HG02970 (cell line): ENCODE measurements around the gene SHD.

Experiments
- ATAC-seq: cut with Tn5 transposase; IDR thresholded peaks from one replicate; pipeline ENCODE4 v1.9.1; 2021; ENCODE audit warnings: mild to moderate bottlenecking, moderate library complexity, moderate number of reproducible peaks; ENCODE audit not compliant: unreplicated experiment, low FRiP score

The SHD gene

DNA sequence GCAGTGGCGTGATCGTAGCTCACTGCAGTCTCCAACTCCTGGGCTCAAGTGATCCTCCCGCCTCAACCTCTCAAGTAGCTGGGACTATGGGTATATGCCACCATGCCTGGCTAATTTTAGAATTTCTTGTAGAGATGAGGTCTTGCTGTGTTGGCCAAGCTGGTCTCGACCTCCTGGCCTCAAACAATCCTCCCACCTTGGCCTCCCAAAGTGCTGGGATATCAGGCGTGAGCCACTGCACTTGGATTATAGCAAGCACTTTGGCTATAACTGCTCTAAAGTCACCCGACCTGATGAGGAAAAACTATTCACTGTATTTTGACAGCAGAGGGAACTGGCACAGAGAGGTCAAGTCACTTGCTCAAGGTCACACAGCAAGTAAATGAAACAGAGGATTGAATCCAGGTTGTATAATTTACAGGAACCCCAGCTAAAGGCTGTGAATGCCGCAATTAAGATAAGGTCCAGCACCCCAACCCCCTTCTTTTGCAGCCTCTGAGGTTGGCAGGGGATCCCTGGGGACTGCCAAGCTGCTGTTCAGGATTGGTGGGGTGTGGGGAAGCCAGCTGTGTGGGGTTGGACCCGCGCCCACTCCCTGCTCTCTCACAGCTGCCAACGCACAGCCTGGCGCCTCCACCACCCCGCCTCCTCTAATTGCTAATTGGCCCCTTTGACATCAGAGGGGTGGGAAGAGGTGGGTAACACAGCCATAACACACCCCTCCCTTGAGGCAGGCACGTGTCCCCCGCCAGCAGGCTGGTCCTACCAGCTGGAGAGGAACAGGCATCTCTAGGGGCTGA, 17.1 kb downstream of the SHD start:
- no peak for ATAC-seq

DNA sequence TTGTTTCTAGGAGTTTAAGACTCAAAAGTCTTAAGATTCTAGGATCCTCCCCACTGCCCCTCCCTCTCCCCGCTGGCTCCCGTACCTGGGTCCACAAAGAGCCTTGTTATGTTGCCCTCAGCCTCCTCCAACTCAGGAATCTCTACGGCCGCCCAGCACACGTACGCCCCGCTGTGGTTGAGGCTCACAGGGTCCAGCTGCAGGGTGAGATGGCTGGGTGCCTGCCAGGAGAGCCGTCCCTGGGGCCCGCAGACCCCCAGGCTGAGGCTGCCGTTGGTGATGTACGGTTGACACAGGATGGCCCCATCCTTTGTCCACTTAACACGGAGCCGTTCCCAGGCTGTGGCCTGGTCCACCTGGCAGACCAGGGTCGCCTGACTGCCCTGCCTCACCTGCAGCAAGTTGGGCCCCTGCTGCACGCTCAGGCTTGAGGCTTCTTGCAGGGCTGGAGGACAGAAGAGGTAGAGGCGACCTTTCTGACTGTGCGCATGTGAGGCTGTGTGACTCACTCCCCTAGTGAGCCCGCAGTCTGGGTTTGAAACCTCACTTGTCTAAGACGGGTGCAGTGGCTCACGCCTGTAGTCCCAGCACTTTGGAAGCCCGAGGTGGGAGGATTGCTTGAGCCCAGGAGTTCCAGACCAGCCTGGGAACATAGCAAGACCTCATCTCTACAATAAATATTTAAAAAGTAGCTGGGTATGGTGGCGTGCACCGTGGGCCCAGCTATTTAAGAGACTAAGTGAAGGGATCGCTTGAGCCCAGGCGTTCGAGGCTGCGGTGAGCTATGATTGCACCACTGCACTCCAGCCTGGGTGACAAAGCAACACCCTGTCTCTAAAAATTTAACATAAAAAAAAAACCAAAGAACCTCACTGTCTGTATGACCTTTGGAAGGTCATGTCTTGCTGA, 19.1 kb downstream of the SHD start:
- ATAC-seq: no peak

DNA sequence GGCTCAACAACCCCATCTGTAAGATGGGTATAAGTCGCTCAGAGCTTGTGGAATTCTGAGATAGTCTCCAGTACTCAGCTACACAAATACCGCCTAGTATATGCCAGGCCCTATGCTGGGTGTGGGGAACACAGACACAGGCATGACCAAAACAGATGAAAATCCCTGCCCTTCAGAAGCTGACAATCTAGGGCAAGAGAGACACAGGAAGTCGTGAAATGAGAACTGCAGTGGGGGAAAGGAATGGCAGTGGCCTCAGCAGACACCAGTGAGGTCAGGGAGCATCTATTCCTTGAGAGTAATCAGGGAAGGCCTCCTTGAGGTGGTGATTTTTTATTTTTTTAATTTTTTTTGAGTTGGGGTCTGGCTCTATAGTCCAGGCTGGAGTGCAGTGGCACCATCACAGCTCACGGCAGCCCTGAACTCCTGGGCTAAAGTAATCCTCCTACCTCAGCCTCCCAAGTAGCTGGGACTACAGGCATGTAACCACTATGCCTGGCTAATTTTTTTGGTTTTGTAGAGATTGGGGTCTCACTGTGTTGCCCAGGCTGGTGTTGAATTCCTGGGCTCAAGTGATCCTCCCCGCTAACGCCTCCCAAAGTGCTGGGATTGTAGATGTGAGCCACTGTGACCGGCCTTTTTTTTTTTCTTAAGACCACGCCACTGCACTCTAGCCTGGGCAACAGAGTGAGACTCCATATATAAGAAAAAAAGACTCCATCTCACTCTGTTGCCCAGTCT, 19.9 kb downstream of the SHD start:
- no peak for ATAC-seq

- ATAC-seq: no peak
Observed at GRCh38 chr19:4300589-4300988, 21.5 kb downstream of the SHD start.

DNA sequence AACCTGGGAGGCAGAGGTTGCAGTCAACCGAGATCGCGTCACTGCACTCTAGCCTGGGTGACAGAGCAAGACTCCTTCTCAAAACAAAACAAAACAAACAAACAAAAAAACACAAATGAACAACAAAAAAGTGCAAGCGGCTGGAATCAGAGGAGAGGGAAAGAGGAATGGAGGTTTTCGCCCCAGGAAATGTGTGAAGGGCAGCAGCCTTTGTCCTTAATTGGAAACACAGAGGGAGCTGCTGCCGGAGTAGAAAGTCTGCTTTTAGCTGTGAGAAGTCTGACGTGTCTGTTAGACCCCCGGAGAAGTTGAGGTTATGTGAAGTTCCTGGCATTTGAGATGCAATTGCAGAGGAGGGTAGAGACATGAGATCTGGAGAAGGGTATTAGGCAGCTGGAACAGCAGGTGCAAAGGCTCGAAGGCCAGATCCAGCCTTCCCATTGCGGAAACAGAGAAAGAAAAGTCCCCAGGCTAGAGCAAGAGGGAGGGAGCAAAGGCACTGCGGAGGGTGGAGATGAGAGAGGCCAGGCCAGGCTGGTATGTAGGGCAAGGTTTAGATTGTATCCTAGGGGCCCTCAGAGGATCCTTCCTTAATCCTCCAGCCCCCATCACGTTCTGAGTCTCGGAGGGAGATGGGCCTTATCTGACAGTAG, 22.6 kb downstream of the SHD start:
- no peak for ATAC-seq

DNA sequence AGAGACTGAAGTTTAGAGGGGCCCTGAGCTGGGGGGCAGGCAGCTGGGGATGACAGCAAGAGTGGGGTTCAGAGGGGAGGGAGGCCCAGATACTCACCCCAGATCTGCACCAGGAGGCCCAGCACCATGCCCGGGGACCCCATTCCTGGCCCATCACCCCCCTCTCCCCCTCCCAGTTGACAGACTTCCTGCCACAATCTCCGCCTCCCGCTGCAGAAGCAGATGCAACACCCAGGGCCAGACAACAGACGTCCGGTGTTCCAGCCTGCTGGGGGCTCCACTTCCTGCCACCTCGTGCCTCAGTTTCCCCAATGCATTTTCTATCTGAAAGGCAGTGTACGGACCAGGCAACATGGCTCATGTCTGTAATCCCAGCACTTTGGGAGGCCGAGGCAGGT, 23.2 kb downstream of the SHD start, which contains the start of gene TMIGD2:
Gene TMIGD2, minus strand, starts transcription at position 147 of the 398 bp plus-strand sequence. Its CDS starts 4 bp downstream, at position 143.
- ATAC-seq: no peak

GRCh38 chr19:4303819-4304537, 24.9 kb downstream of the SHD start:
- ATAC-seq: no peak

- ATAC-seq: no peak
Observed at GRCh38 chr19:4304538-4305256, 25.6 kb downstream of the SHD start, which contains the start of gene FSD1. TSS of gene FSD1 (plus strand) at chr19:4304598. CDS start at chr19:4304747, 149 bp downstream.

GRCh38 chr19:4305257-4305612, 26.2 kb downstream of the SHD start:
- ATAC-seq: no peak

- ATAC-seq: no peak
Observed at GRCh38 chr19:4305659-4306058, 26.6 kb downstream of the SHD start.

GRCh38 chr19:4310247-4311121, 31.4 kb downstream of the SHD start:
- ATAC-seq: no peak

- ATAC-seq: no peak
Observed at GRCh38 chr19:4313847-4314490, 34.9 kb downstream of the SHD start.

- ATAC-seq: no peak
Observed at GRCh38 chr19:4316956-4317355, 37.9 kb downstream of the SHD start.

DNA sequence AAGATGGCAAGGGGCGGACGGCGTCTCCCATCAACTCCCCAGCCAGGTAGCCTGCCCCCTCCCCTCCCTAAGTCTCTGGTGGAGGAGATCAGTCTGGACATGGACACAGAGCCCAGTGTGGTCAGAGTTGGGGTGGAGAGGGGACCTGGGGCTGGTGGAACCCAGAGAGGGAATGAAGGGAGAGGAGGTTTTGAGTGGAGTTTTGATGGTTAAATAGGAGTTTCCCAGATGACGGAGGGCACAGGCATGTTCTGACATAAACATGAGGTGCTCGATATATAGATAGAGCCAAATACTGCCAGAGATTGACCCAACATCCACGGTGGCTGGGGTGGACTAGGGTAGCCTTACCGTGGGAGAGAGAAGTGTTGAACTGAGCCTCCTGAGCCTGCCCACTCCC, 39.4 kb downstream of the SHD start:
- ATAC-seq: no peak

- no peak for ATAC-seq
Observed at GRCh38 chr19:4319067-4319718, 40.1 kb downstream of the SHD start.

DNA sequence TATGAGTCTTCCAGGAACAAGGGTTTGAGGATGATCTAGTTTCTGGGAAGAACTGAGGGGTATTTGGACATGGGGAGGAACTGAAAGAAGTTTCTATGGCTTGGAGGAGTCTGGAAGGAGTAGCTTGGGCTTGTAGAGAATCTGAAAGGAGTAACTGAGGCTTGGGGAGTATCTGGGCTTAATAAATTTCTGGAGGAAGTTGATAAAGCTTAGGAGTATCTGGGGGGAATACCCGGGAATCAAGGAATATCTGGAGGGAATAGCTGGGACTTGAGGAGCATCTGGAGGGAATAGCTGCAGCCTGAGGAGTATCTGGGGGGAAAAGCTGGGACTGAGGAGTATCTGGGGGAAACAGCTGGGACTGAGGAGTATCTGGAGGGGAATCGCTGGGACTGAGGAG, 41.4 kb downstream of the SHD start:
- ATAC-seq: no peak
